Measurements from ENCODE around the gene TESK2.
"Not testable (repeated sequence)": the region's sequence is repeated elsewhere in the genome, so short reads cannot be mapped to it uniquely, and the experiment has no call there.

Gene TESK2

DNA sequence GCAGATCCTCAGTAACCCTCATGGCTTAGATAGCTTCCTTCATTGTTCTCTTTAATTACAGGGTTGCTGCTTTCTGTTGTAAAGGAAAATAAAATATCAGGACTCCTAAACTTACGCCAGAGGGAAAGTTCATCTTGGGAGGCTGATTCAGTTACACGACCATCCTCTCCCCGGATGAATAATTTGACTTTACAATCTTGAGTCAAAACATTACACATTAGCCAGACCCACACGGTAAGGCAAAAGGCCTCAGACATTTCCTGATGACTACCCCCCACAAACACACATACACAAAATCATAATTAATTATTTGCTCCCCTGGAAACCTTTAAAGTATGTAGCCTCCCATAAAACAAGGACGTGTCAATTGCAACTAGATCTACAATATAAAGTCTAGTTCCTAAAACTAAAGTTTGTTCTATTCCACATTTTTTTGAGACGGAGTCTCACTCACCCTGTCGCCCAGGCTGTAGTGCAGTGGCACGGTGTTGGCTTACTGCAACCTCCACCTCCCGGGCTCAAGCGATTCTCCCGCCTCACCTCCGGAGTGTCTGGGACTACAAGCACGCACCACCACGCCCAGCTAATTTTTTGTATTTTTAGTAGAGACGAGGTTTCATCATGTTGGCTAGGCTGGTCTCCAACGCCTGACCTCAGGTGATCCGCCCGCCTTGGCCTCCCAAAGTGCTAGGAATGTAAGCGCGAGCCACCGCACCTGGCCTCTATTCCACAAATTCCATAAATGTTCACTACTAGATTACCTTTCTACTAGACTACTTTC lies 31.6 kb upstream of the TESK2 start:
- peak overlapping the region; percentile 88 for H3K4me3 ChIP-seq (ENCODE audit: low read depth, low read length)
- TF ChIP-seq CTCF (IDR thresholded peaks at IDR 0.05; ENCODE audit: borderline replicate concordance, insufficient read depth, low read depth, low read length): no peak

GRCh38 chr1:45521413-45522323 lies 30.7 kb upstream of the TESK2 start, which contains the start of gene PRDX1:
Gene PRDX1 (minus strand): TSS chr1:45521884. CDS start chr1:45519043, 2,841 bp downstream.
- H3K4me3 ChIP-seq (ENCODE audit: low read depth, low read length): peak within 1 kb of the TSS; percentile 88
- TF ChIP-seq CTCF (IDR thresholded peaks at IDR 0.05; ENCODE audit: borderline replicate concordance, insufficient read depth, low read depth, low read length): 0 out of 2 replicates have a peak, but pooled peaks have one; percentile 3

- H3K4me3 ChIP-seq (ENCODE audit: low read depth, low read length): peak overlapping the region; percentile 88
Measured at GRCh38 chr1:45519774-45520173, 28.8 kb upstream of the TESK2 start.

DNA sequence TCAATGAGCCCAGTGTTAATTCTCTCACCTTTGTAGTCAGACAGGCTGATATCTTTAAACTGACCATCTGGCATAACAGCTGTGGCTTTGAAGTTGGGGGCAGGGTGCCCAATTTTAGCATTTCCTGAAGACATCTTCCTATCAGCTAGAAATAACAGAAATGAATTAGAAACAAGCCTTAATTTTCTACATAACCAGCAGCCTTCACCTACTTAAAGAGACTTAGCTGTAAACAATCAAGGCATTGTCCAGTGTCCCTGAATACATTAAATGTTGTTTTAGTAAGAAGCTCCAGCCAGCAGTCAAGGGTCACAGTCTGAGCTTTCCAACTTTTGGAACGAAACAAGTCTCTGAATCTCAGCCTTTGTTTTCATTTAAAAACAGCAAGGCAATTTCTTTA lies 27.9 kb upstream of the TESK2 start:
- TF ChIP-seq CTCF (IDR thresholded peaks at IDR 0.05; ENCODE audit: borderline replicate concordance, insufficient read depth, low read depth, low read length): no peak
- peak overlapping the region; percentile 38 for H3K4me3 ChIP-seq (ENCODE audit: low read depth, low read length)

DNA sequence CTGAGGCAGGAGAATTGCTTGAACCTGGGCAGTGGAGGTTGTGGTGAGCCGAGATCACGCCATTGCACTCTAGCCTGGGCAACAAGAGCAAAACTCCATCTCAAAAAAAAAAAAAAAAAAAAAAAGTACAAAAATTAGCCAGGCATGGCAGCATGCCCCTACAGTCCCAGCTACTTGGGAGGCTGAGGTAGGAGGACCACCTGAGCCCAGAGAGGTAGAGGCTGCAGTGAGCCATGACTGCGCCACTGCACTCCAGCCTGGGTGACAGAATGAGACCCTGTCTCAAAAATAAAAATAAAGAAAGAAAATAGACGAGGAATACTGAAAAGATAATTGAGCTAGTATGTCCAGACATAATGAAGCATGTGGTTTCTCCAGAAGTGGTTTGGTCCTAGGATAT lies 27.4 kb upstream of the TESK2 start:
- H3K4me3 ChIP-seq (ENCODE audit: low read depth, low read length): not testable (repeated sequence)

DNA sequence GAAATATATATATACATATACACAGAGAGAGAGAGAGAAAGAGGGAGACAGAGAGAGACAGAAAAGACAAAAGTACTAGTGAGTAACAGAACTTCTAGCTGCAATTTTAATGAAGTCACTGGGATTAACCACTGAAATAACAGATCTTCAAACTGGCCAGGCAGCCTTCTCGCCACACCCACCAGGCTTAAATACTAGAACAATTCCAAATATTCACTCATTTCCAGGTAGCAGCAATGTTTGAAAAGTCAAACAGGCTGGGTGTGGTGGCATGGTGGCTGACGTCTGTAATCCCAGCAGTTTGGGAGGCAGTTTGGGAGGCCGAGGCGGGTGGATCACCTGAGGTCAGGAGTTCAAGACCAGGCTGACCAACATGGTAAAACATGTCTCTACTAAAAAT lies 25.5 kb upstream of the TESK2 start:
- TF ChIP-seq CTCF (IDR thresholded peaks at IDR 0.05; ENCODE audit: borderline replicate concordance, insufficient read depth, low read depth, low read length): no peak
- no peak overlapping the region for H3K4me3 ChIP-seq (ENCODE audit: low read depth, low read length)

- TF ChIP-seq CTCF (IDR thresholded peaks at IDR 0.05; ENCODE audit: borderline replicate concordance, insufficient read depth, low read depth, low read length): no peak
- H3K4me3 ChIP-seq (ENCODE audit: low read depth, low read length): no peak overlapping the region
Measured at GRCh38 chr1:45516036-45516435, 25.1 kb upstream of the TESK2 start.

- not testable (repeated sequence) for H3K4me3 ChIP-seq (ENCODE audit: low read depth, low read length)
Measured at GRCh38 chr1:45513532-45514260, 22.7 kb upstream of the TESK2 start.

Data from GM12875 (cell line).